H9 (cell line): ENCODE results near the gene CYB561D1. TPM values are rescaled to one million over a fixed set of nuclear protein-coding genes. Genes with fewer than 3 reads are reported as not detected.

Experiments used
- DNase-seq: peaks from one replicate; pipeline ENCODE4 v3.0.0-alpha.2; 2017
- H2AFZ ChIP-seq: one replicate; pipeline ENCODE4 v1.6.1; 2013; ENCODE audit warnings: mild to moderate bottlenecking, low read length, control low read depth, moderate library complexity
- H2AK5ac ChIP-seq: 2 replicates; pipeline ENCODE4 v1.6.1; 2013; ENCODE audit warnings: low read length, control low read depth, mixed read lengths; ENCODE audit not compliant: insufficient read length
- H2BK120ac ChIP-seq: one replicate; pipeline ENCODE4 v1.6.1; 2013; ENCODE audit warnings: low read depth, mild to moderate bottlenecking, low read length, control low read depth, inconsistent platforms; ENCODE audit not compliant: poor library complexity, severe bottlenecking
- H2BK12ac ChIP-seq: 2 replicates; pipeline ENCODE4 v1.6.1; 2013; ENCODE audit warnings: low read length, control low read depth, mixed read lengths, low read depth; ENCODE audit not compliant: insufficient read length
- H2BK15ac ChIP-seq: 2 replicates; pipeline ENCODE4 v1.6.1; 2013; ENCODE audit warnings: low read depth, low read length, control low read depth
- H2BK20ac ChIP-seq: one replicate; pipeline ENCODE4 v1.6.1; 2013; ENCODE audit warnings: low read depth, mild to moderate bottlenecking, low read length, control low read depth, inconsistent platforms; ENCODE audit not compliant: poor library complexity, severe bottlenecking
- H2BK5ac ChIP-seq: 2 replicates; pipeline ENCODE4 v1.6.1; 2013; ENCODE audit warnings: low read length, control low read depth, mixed read lengths; ENCODE audit not compliant: insufficient read length
- H3K14ac ChIP-seq: 2 replicates; pipeline ENCODE4 v1.6.1; 2013; ENCODE audit warnings: low read length, control low read depth; ENCODE audit not compliant: insufficient read depth
- H3K18ac ChIP-seq: 2 replicates; pipeline ENCODE4 v1.6.1; 2013; ENCODE audit warnings: low read depth, mild to moderate bottlenecking, mixed read lengths, low read length, control low read depth; ENCODE audit not compliant: insufficient read length
- H3K23ac ChIP-seq: 2 replicates; pipeline ENCODE4 v1.6.1; 2013; ENCODE audit warnings: low read length, control low read depth, mixed read lengths, low read depth; ENCODE audit not compliant: insufficient read length
- H3K23me2 ChIP-seq: 2 replicates; pipeline ENCODE4 v1.6.1; 2013; ENCODE audit warnings: low read depth, mild to moderate bottlenecking, mixed read lengths, low read length, control low read depth; ENCODE audit not compliant: insufficient read length, poor library complexity, severe bottlenecking
- H3K27ac ChIP-seq: 2 replicates; pipeline ENCODE4 v1.5.1; 2013; ENCODE audit warnings: low read length, control low read depth, mixed read lengths, low read depth; ENCODE audit not compliant: insufficient read length
- H3K27me3 ChIP-seq: 2 replicates; pipeline ENCODE4 v1.6.1; 2013; ENCODE audit warnings: low read length, control low read depth, inconsistent platforms; ENCODE audit not compliant: insufficient read depth
- H3K4ac ChIP-seq: 2 replicates; pipeline ENCODE4 v1.6.1; 2013; ENCODE audit warnings: low read depth, mild to moderate bottlenecking, control low read depth, inconsistent platforms, low read length, moderate library complexity
- H3K4me1 ChIP-seq: 2 replicates; pipeline ENCODE4 v1.6.1; 2013; ENCODE audit warnings: low read length, control low read depth, inconsistent platforms; ENCODE audit not compliant: insufficient read depth
- H3K4me2 ChIP-seq: 2 replicates; pipeline ENCODE4 v1.6.1; 2013; ENCODE audit warnings: low read length, control low read depth, mixed read lengths; ENCODE audit not compliant: insufficient read length, insufficient read depth
- H3K56ac ChIP-seq: 2 replicates; pipeline ENCODE4 v1.6.1; 2013; ENCODE audit warnings: low read depth, mild to moderate bottlenecking, mixed read lengths, low read length, control low read depth; ENCODE audit not compliant: insufficient read length
- H3K79me1 ChIP-seq: 2 replicates; pipeline ENCODE4 v1.6.1; 2013; ENCODE audit warnings: low read depth, mild to moderate bottlenecking, moderate library complexity, low read length, control low read depth, inconsistent platforms; ENCODE audit not compliant: insufficient read depth, poor library complexity, severe bottlenecking
- H3K79me2 ChIP-seq: 2 replicates; pipeline ENCODE4 v1.6.1; 2013; ENCODE audit warnings: low read length, control low read depth, inconsistent platforms; ENCODE audit not compliant: insufficient read depth
- H3K9ac ChIP-seq: 2 replicates; pipeline ENCODE4 v1.6.1; 2013; ENCODE audit warnings: low read length, control low read depth, mixed read lengths; ENCODE audit not compliant: insufficient read length; ENCODE audit errors: extremely low read depth
- H3K9me3 ChIP-seq: one replicate; pipeline ENCODE4 v1.6.1; 2013; ENCODE audit warnings: low read depth, low read length, inconsistent platforms; ENCODE audit not compliant: control insufficient read depth
- H3T11ph ChIP-seq: one replicate; pipeline ENCODE4 v1.6.1; 2013; ENCODE audit warnings: mild to moderate bottlenecking, low read length, control low read depth, inconsistent platforms
- H4K20me1 ChIP-seq: one replicate; pipeline ENCODE4 v1.6.1; 2013; ENCODE audit not compliant: control insufficient read depth, insufficient read length, insufficient read depth
- H4K5ac ChIP-seq: 2 replicates; pipeline ENCODE4 v1.6.1; 2013; ENCODE audit warnings: low read depth, mild to moderate bottlenecking, mixed read lengths, low read length, control low read depth; ENCODE audit not compliant: insufficient read length
- H4K8ac ChIP-seq: replicated peaks from 2 replicates; pipeline ENCODE4 v1.6.1; 2013; ENCODE audit warnings: low read length, control low read depth, mixed read lengths, low read depth; ENCODE audit not compliant: insufficient read length
- H4K91ac ChIP-seq: 2 replicates; pipeline ENCODE4 v1.6.1; 2013; ENCODE audit warnings: low read depth, mild to moderate bottlenecking, moderate library complexity, mixed read lengths, low read length, control low read depth; ENCODE audit not compliant: insufficient read length
- H3K27ac Mint-ChIP-seq, 3 experiments: 2 replicates in 2 of 3; 3 replicates in 1 of 3; pipeline ENCODE4 v1.8.0; 2020 to 2021; ENCODE audit warnings: mixed read lengths in 3 of 3, mild to moderate bottlenecking in 1 of 3, moderate library complexity in 1 of 3
- H3K27me3 Mint-ChIP-seq: 2 replicates; pipeline ENCODE4 v1.8.0; 2021; ENCODE audit warnings: low read depth, mild to moderate bottlenecking, moderate library complexity, mixed read lengths
- H3K36me3 Mint-ChIP-seq, 3 experiments: 2 replicates in 2 of 3; 3 replicates in 1 of 3; pipeline ENCODE4 v1.8.0; 2020 to 2021; ENCODE audit warnings: low read depth in 3 of 3, mixed read lengths in 3 of 3; ENCODE audit not compliant: insufficient read depth in 1 of 3
- H3K4me1 Mint-ChIP-seq, 2 experiments: 2 replicates each; pipeline ENCODE4 v1.8.0; 2020; ENCODE audit warnings: mixed read lengths in 2 of 2
- H3K4me3 Mint-ChIP-seq, 2 experiments: 2 replicates in 1 of 2; 3 replicates in 1 of 2; pipeline ENCODE4 v1.8.0; 2020 to 2021; ENCODE audit warnings: mild to moderate bottlenecking in 2 of 2, mixed read lengths in 2 of 2, moderate library complexity in 1 of 2
- H3K9me3 Mint-ChIP-seq, 2 experiments: 2 replicates in 1 of 2; 3 replicates in 1 of 2; pipeline ENCODE4 v1.8.0; 2020; ENCODE audit warnings: mild to moderate bottlenecking in 2 of 2, mixed read lengths in 2 of 2, moderate library complexity in 1 of 2
- WGBS: extraction: QIAGEN DNeasy Blood & Tissue Kit; methylation state at CpG from one replicate; pipeline ENCODE4 v1.1.7; 2013; ENCODE audit warnings: missing lambda C conversion rate, low lambda C conversion rate, mixed read lengths; ENCODE audit not compliant: insufficient read length; ENCODE audit errors: extremely low coverage; 5-methylcytosine and 5-hydroxymethylcytosine counted together
- total RNA-seq: library from RNA; stranded (reverse); gene quantifications from 2 replicates; pipeline ENCODE4 v1.2.1, GENCODE V29; 2021
- TF ChIP-seq, protein P1 (sequence below): fragments of 200-600 bp; sonication (generic); conservative IDR thresholded peaks from 3 replicates; pipeline ENCODE4 v1.8.0; 2021; ENCODE audit warnings: antibody characterized with exemption, mild to moderate bottlenecking

Gene CYB561D1
- total RNA-seq, 1 experiment from 2014 or later = 6.5 TPM

DNA sequence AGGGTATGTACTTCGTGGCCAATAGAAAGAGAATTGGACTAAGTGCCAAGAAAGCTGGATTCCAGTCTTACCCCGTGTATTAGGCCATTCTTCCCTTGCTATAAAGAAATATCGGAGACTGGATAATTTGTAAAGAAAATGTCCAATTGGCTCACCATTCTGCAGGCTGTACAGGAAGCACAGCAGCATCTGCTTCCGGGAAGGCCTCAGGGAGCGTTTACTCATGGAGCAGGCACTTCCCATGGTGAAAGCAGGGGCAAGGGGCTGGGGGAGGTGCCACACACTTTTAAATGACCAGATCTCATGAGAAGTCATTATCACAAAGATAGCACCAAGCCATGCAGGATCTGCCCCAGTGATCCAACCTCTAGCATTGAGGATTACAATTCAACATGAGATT is 23.4 kb downstream of the CYB561D1 start:
- no peak overlapping the region for H2AFZ ChIP-seq
- H4K20me1 ChIP-seq = no peaks in the 10 kb centered on the region
- no peaks in the 10 kb centered on the region for H3K9me3 ChIP-seq
- no peak overlapping the region for H4K5ac ChIP-seq
- no peak overlapping the region for H3T11ph ChIP-seq
- no peak overlapping the region for H3K56ac ChIP-seq
- H2BK15ac ChIP-seq = no peak overlapping the region
- H3K27ac Mint-ChIP-seq = no peak overlapping the region
- no peak overlapping the region for H4K8ac ChIP-seq
- H3K4me2 ChIP-seq = no peak overlapping the region
- no peaks in the 10 kb centered on the region for H3K9me3 Mint-ChIP-seq
- H3K79me2 ChIP-seq = no peaks in the 10 kb centered on the region
- H3K23me2 ChIP-seq = no peaks in the 10 kb centered on the region
- H3K4ac ChIP-seq = no peak overlapping the region
- H2BK12ac ChIP-seq = no peak overlapping the region
- H3K18ac ChIP-seq = no peak overlapping the region
- H3K4me1 Mint-ChIP-seq = peaks cover 0 to 3% of the 10 kb centered on the region in 2 experiments; a peak in 1 of 4 replicates
- H2AK5ac ChIP-seq = no peak overlapping the region
- H3K27me3 ChIP-seq = no peaks in the 10 kb centered on the region
- H3K14ac ChIP-seq = no peak overlapping the region
- H2BK20ac ChIP-seq = no peak overlapping the region
- H3K79me1 ChIP-seq = no peaks in the 10 kb centered on the region
- H3K4me3 Mint-ChIP-seq = no peak overlapping the region
- H4K91ac ChIP-seq = no peak overlapping the region
- DNase-seq = no peak
- H3K27me3 Mint-ChIP-seq = peaks cover 29% of the 10 kb centered on the region
- WGBS = no CpG with 5 or more reads among the region's 5 CpGs
- H3K4me1 ChIP-seq = no peaks in the 10 kb centered on the region
- no peaks in the 10 kb centered on the region for H3K36me3 Mint-ChIP-seq
- H2BK120ac ChIP-seq = no peak overlapping the region
- H3K27ac ChIP-seq = no peak overlapping the region
- no peak overlapping the region for H3K9ac ChIP-seq
- no peak overlapping the region for H2BK5ac ChIP-seq
- TF ChIP-seq, protein P1, sequence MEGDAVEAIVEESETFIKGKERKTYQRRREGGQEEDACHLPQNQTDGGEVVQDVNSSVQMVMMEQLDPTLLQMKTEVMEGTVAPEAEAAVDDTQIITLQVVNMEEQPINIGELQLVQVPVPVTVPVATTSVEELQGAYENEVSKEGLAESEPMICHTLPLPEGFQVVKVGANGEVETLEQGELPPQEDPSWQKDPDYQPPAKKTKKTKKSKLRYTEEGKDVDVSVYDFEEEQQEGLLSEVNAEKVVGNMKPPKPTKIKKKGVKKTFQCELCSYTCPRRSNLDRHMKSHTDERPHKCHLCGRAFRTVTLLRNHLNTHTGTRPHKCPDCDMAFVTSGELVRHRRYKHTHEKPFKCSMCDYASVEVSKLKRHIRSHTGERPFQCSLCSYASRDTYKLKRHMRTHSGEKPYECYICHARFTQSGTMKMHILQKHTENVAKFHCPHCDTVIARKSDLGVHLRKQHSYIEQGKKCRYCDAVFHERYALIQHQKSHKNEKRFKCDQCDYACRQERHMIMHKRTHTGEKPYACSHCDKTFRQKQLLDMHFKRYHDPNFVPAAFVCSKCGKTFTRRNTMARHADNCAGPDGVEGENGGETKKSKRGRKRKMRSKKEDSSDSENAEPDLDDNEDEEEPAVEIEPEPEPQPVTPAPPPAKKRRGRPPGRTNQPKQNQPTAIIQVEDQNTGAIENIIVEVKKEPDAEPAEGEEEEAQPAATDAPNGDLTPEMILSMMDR = no peak
- H3K23ac ChIP-seq = no peak overlapping the region
